GM21786 (cell line): ENCODE measurements around the gene VPS45.
"Not testable (repeated sequence)": the region's sequence is repeated elsewhere in the genome, so short reads cannot be mapped to it uniquely, and the experiment has no call there.

ENCODE experiments used
- ATAC-seq: cut with Tn5 transposase; IDR thresholded peaks from one replicate; pipeline ENCODE4 v1.9.1; 2021; ENCODE audit not compliant: unreplicated experiment

VPS45 gene, protein sequence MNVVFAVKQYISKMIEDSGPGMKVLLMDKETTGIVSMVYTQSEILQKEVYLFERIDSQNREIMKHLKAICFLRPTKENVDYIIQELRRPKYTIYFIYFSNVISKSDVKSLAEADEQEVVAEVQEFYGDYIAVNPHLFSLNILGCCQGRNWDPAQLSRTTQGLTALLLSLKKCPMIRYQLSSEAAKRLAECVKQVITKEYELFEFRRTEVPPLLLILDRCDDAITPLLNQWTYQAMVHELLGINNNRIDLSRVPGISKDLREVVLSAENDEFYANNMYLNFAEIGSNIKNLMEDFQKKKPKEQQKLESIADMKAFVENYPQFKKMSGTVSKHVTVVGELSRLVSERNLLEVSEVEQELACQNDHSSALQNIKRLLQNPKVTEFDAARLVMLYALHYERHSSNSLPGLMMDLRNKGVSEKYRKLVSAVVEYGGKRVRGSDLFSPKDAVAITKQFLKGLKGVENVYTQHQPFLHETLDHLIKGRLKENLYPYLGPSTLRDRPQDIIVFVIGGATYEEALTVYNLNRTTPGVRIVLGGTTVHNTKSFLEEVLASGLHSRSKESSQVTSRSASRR

DNA sequence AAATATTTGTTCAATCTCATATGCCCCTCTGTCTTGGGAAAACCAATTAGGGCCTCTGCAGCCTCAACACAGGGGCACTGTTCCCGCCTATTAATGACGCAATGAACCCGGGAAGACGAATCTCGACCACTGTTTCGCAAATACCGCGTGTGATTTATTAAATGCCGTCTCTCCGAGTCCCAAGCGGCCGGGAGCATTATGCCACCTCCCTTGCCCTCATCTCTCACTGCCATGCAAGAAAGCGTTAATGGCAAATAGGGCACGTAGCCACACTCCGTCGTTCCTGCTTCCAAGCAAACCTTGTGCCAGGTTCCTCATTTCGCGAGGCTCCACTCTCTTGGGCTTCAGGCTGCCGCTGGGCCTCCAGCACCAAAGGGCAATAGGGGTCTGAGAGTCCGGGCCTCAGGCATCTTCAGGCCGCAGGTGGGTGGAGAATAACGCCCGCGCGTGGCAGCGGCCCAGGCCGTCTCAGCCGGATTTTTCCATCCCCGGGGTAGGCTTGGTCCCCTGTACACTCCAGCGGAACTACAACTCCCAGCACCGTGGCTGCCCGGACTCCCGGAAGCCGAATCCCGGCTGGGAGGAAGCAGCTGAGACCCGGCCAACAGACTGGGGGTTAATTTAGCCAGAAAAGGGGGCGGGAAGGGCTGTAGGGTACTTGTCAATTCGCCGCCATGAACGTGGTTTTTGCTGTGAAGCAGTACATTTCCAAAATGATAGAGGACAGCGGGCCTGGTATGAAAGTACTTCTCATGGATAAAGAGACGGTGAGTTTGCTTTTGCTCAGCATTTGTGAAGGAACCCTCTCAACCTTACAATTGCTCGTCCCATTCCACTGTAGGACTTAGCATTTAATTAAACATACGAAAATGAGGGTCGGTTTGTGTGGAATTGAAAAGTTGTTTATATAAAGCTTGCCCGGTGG is at the start of gene VPS45:
TSS of gene VPS45 (plus strand) at position 593 of the 925 bp plus-strand sequence. CDS start at position 675, 82 bp downstream.
- peak; percentile 88 for ATAC-seq

DNA sequence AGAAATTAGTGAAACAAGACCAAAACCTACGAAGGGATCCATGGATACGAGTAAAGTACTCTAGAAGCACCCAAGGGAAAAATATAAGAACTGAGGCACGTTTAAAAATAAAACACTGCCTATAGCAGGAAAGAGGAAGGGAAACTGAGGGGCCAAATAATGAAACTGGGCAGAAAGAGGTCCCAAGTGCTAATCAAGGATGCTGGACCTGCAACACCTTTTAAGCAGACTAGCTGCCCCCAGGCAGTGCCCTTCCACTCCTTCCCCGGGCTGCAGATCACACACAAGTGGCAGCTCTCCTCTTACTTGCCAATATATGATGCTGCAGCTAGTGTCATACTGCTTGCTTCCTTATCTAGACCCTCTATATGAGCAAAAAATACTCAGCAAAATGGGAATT is 49.4 kb upstream of the VPS45 start:
- ATAC-seq: no peak

DNA sequence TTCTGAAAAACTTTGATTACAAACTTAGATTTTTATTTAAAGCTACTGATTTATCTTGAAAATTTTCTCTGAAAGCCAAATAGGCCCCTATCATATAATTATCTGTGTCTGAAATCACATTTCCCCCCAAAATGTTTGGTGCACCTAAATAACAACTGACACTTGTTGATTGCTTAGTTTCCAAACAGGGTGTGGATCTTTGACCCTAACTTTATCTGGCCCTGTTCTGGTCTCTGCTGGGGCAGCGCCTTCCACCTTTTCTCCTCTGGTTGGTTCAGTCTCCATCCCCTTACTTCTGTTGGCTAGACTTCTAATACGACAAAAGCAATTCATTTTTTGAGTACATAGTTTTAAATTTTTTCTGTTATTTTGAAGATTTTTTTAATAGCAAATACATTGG is 46.9 kb upstream of the VPS45 start:
- ATAC-seq: no peak

DNA sequence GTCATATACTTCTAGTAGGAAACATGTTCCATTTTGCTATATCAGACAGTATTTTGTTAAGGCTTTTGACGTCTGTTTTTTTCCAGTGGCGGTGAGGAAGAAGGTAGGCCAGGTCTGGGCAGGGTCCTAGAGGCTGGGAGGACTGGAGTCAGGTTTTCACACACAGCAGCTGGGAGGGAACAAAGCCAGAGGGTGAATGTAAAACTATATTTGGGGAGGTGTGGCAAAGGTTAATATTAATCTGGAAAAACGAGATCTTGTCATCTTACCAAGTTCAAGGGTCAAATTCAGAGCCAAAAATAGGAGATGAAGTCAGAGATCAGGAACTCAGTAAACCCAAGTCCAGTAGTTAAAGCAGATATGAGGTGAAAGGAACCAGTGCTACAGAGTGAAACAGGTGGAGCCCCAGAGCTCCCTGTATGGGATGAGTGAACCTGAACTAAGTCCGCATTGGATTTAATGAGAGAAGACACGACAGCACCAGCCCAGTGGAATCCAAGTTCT is 46.3 kb upstream of the VPS45 start:
- ATAC-seq: no peak

DNA sequence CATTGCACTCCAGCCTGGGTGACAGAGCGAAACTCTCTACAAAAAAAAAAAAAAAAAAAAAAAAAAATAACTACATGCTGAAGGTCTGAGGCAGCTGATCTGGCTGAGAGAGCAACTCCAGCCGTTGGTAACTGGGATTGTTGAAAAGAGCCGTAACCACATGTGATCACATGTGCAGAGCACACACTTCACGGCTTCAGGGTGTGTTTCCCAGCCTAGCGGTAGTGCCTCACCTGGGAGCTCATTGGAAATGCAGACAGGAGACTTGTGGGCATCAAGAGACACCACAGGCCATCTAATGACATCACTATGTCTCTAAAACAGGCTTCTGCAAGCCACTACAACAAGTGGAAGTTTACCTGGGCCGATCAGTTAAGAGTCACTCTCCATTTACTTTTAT is 45.2 kb upstream of the VPS45 start:
- no peak for ATAC-seq

DNA sequence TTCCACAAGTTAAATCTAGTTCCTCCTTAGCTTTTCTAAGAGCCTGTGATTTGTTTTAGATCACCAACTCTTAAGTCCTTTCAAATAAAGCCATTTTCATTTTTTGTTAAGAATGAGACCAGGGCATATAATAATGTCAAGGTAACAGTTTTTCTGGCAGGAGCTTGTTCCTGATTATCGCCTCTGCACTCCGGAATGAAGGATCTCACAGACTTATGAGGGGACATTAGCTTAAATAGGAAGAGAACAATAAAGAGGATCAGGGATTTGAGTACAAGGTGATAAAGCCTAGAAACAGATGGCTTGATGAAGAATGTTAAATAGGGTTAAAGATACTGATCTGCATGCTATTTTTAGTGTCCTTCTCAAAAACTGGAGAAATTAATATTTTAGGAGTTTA is 43.4 kb upstream of the VPS45 start:
- no peak for ATAC-seq

DNA sequence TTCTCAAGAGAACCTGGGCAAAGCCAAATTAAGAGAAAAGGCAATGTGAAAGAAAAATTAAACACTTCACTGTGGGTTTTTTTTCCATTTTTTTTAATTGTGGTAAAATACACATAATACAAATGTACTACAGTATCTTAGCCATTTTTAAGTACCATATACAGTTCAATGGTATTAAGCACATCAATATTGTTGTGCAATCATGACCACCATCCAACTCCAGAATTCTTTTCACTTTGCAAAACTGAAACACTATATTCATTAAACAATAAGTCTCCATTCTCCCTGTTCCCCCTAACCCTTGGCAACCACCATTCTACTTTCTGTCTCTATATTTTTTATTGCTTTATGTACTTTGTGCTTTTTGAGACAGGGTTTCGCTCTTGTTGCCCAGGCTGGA is 39.3 kb upstream of the VPS45 start:
- ATAC-seq: no peak

DNA sequence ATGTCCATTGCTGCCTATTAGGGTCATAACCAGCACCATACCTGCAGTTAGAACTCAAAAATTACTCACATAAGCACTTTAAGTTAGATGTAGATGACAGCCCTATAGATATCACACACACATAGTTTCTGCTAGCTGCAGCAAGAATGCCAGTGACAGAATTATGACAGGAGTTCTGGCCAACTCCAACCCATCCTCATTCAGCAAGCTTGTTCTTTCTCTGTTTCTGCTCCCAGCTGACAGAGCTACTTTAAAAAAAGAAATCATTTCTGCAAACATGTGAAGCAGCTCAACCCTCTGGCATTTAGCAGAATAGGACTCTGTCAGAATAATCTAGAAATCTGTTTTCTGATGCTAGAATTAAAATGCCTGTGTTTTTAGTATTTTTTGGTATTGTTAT is 33.2 kb upstream of the VPS45 start:
- ATAC-seq: no peak

DNA sequence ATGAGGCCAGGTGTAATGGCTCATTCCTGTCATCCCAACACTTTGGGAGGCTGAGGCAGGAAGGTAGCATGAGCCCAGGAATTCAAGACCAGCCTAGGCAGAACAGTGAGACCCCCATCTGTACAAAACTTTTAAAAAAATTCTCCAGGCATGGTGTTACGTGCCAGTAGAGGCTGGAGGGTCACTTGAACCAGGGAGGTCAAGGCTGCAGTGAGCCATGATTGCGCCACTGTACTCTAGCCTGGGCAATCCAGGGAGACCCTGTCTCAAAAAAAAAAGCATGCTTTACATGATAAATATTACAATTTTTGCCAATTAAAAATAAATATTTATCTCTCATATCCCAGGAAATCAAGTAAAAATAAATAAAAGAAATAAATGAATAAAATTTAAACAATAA is 17.6 kb upstream of the VPS45 start:
- ATAC-seq: no peak

DNA sequence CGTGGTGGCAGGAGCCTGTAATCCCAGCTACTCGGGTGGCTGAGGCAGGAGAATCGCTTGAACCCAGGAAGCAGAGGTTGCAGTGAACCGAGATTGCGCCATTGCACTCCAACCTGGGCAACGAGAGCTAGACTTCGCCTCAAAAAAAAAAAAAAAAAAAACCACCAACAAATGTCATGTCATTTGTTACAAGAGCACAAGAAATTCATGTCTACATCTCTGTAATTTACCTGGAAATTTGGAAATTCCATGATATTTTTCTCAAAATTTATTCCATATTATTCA is 16.5 kb upstream of the VPS45 start:
- no peak for ATAC-seq

DNA sequence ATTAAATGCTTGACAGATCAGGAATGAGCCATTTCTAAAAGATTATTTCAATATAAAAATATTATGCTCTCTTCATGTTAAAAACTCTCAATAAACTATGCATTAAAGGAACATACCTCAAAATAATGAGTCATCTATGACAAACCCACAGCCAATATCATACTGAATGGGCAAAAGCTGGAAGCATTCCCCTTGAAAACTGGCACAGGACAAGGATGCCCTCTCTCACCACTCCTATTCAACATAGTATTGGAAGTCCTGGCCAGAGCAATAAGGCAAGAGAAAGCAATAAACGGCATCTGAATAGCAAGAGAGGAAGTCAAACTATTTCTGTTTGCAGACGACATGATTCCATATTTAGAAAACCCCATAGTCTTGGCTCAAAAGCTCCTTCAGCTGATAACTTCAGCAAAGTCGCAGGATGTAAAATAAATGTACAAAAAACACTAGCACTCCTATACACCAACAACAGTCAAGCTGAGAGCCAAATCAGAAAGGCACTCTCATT is 15.6 kb upstream of the VPS45 start:
- not testable (repeated sequence) for ATAC-seq

DNA sequence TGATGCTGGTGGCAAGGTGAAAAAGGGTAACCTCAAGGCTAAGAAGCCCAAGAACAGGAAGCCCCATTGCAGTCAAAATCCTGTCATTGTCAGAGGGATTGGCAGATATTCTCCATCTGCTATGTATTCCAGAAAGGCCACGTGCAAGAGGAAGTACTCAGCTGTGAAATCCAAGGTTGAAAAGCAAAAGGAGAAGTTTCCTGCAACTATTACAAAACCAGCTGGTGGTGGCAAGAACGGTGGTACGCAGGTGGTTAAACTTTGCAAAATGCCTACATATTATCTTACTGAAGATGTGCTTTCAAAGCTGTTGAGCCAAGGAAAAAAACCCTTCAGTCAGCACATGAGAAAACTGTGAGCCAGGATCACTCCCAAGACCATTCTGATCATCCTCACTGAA is 13.7 kb upstream of the VPS45 start:
- no peak for ATAC-seq

DNA sequence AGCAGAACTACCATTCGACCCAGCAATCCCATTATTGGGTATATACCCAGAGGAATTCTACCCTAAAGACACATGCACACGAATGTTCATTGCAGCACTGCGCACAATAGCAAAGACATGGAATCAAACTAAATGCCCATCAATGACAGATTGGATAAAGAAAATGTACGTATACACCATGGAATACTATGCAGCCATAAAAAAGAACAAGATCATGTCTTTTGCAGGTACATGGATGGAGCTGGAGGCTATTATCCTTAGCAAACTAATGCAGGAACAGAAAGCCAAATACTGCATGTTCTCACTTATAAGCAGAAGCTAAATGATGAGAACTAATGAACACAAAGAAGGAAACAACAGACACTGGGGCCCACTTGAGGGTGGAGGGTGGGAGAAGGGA is 12.1 kb upstream of the VPS45 start:
- not testable (repeated sequence) for ATAC-seq

DNA sequence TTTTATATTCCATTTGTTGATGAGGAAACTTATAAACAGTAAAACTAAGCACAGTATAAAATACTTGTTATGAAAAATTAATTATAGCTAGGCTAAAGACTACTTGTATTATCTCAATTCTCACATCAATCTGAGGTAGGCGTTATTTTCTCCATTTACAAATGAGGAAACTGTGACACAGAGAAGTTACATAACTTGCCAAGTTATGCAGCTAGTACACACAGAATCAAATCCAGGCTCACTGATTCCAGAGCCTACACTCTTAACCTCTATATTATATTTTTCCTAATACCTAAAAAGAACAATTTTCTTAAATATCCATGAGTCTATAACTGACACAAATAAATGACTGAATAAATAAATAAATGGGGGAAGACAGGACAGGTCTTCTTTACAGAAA is 11.2 kb upstream of the VPS45 start:
- ATAC-seq: no peak

DNA sequence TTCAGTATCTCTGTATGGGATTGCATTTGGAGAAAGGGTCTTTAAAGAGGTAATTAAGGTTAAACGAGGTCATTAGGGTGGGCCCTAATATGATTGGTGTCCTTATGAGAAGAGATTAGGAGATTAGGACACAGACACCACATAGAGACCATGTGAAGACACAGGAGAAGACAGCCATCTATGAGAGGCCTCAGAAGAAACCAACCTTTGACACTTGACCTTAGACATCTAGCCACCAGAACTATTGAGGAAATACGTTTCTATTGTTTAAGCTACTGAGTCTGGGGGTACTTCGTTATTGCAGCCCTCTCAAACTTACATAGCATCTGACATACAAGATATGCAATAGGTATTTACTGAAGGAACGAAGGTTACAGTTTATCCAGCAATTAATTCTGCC is 7.3 kb upstream of the VPS45 start:
- no peak for ATAC-seq

DNA sequence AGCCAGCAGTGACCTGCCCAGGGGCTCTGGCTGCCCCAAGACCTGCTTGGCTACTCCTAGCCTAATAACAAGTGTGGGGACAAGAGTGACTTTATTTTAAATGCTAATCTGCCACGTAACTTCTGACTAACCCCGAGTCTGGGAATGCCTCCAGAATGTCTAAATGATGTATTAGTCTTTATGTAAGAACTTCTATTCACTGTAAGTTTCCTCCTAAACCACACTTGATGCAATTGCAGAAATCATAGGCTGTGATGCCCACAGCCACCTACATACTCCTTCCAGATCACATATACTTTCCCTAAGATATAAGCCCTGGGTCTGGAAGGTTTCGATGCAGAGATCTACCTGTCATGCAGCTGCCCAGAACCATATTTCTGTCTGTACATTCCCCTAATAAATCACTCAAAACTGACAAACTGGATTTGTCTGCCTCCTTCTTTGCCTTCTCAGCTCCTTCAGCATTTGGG is 5.9 kb upstream of the VPS45 start:
- no peak for ATAC-seq

DNA sequence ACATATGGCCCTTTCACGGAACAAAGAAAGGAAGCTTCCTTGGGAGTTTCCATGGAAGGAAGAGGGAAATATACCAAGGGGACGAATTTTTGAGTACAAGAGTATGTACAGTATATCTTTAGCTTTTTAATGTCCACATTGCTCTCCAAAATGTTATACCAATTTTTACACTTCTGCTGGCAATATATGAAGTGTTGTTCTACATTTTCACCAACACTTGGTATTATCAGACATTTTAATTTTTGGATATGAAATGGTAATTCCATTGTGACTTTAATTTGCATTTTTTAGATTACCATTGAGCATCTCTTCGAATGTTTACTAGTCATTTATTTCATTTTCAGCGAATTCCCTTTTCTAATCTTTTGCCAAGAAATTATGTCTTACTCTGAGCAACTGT is 5.5 kb upstream of the VPS45 start:
- ATAC-seq: no peak

DNA sequence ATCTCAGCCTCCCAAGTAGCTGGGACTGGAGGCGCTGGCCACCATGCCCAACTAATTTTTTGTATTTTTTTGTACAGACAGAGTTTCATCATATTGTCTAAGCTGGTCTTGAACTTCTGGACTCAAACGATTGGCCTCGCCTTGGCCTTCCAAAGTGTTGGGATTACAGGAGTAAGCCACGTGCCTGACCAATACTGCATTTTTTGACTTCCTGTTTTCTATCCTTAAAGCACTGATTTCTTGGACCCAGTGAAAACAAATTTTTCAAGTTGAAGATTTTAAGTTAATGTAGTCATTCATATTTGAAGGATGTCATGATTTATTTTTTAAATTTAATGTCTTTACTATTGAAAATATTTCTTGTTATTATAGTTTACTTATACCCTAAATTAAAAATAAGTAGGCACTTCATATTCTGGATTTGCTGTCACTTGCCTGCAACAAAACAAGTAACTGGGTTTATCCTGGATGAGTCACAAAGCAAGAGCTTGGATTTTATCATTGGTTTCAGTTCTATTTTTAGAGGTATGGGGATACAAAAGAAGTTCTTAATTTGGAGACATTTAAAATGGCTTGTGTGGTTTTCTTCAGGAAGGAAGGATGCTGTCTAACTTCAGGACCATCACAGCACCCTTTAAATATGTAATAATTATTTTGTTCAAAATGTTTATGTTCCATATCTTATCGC is 2.2 kb upstream of the VPS45 start:
- ATAC-seq: no peak

DNA sequence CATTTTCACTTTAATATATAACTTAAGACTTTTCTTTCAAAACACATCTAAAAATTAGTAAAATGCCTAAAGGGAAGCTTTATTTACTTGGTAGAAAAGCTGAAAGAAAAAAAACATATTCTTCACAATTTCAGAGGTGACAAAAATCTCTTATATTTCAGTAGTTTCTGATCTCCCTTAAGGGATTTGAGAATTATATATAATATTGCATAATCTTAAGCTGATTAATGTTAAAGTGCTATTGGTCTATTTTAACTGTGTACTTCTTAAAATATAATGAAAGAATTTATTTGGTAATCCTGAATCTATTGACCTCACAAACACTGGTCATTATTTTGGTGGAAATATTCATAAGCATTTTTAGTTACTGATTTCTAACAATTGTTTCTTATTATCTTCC is 1.2 kb upstream of the VPS45 start:
- ATAC-seq: no peak

DNA sequence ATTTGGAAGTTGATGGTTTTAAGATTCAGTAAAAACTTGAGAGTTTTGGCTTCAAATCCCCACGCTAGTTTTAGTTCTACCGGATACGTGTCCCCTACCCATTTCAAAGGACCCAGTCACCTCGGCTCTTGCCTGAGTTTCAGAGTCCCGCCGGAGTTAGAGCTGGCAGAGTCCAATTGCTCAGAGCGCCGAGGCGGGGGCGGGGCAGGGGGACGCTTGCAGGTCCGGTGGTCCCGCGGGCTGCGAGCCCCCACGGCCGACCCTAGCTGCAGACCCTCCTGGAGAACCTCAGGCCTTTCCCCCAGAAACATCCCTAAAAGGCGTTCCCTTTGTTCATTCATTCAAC is 765 bp upstream of the VPS45 start:
- ATAC-seq: peak; percentile 21

DNA sequence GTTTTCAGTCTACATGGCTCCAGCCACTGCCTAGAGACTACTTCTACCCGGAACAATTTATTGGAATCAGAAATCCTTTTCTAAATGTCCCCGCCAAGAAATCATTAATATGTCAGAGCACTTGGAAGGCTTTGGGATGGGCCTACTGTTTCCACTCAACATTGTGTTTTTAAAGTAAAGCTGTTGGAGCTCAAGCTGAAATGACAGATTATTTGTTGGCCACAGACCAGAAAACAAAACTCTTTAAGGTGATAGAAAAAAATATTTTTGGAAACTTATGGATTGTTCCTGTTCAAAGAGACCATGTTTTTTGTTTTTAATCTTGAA is 496 bp downstream of the VPS45 start:
- no peak for ATAC-seq
